IMR-90 (cell line): ENCODE results near the gene TCAP. TPM values are rescaled to one million over a fixed set of nuclear protein-coding genes. Genes with fewer than 3 reads are reported as not detected.

Experiments used
- ATAC-seq: fragments of 200-7000 bp; cut with Tn5 transposase; 2 replicates; pipeline ENCODE4 v1.9.1; 2020; ENCODE audit warnings: low read depth, mild to moderate bottlenecking, moderate library complexity
- BruUV-seq: library from RNA; stranded (reverse); fragments of 400-500 nt; replicated peaks from 2 replicates; lab custom pipeline; 2021; lab: Mats Ljungman, UMichigan
- CTCF ChIA-PET: fragments of 300-600 bp; formaldehyde crosslinking; extraction: SDS; loops from one replicate; lab custom pipeline; 2021; ENCODE audit warnings: antibody characterized with exemption; lab: Yijun Ruan, JAX
- POLR2A ChIA-PET: fragments of 300-600 bp; sonication (Branson Sonifier 250); formaldehyde crosslinking; loops from one replicate; lab custom pipeline; 2022; ENCODE audit warnings: antibody characterized with exemption; ENCODE audit not compliant: unreplicated experiment; lab: Charles Lee
- DNase-seq: peaks from one replicate; pipeline ENCODE4 v3.0.0; 2013
- H2AFZ ChIP-seq: replicated peaks from 2 replicates; pipeline ENCODE3; 2013; ENCODE audit warnings: low read length, mild to moderate bottlenecking; ENCODE audit not compliant: poor library complexity
- H2AK5ac ChIP-seq: 2 replicates; pipeline ENCODE4 v1.6.1; 2013; ENCODE audit warnings: low read depth, low read length, inconsistent platforms
- H2AK9ac ChIP-seq: replicated peaks from 2 replicates; pipeline ENCODE3; 2013; ENCODE audit warnings: mild to moderate bottlenecking, low read depth, low read length, moderate library complexity; ENCODE audit not compliant: poor library complexity
- H2BK120ac ChIP-seq: 2 replicates; pipeline ENCODE4 v1.6.1; 2013; ENCODE audit warnings: low read depth, low read length, inconsistent platforms
- H2BK15ac ChIP-seq: 3 replicates; pipeline ENCODE4 v1.6.1; 2013; ENCODE audit warnings: low read depth, low read length, inconsistent platforms
- H2BK20ac ChIP-seq: 2 replicates; pipeline ENCODE4 v1.6.1; 2013; ENCODE audit warnings: low read depth, mild to moderate bottlenecking, inconsistent platforms, low read length, moderate library complexity
- H2BK5ac ChIP-seq: 2 replicates; pipeline ENCODE4 v1.6.1; 2013; ENCODE audit warnings: mild to moderate bottlenecking, low read depth, low read length, inconsistent platforms; ENCODE audit not compliant: poor library complexity, severe bottlenecking
- H3K14ac ChIP-seq: replicated peaks from 2 replicates; pipeline ENCODE4 v1.6.1; 2013; ENCODE audit warnings: low read depth, low read length, inconsistent platforms
- H3K18ac ChIP-seq: 2 replicates; pipeline ENCODE4 v1.6.1; 2013; ENCODE audit warnings: low read depth, low read length, control low read depth
- H3K23ac ChIP-seq: 2 replicates; pipeline ENCODE4 v1.6.1; 2013; ENCODE audit warnings: low read depth, low read length, inconsistent platforms
- H3K27ac ChIP-seq: 2 replicates; pipeline ENCODE4 v1.5.1; 2013; ENCODE audit warnings: mild to moderate bottlenecking, control low read depth, low read length; ENCODE audit not compliant: insufficient read depth
- H3K27me3 ChIP-seq: 2 replicates; pipeline ENCODE4 v1.6.1; 2013; ENCODE audit warnings: low read length; ENCODE audit not compliant: control insufficient read depth, insufficient read depth
- H3K36me3 ChIP-seq: 2 replicates; pipeline ENCODE4 v1.6.1; 2013; ENCODE audit warnings: low read length, mixed read lengths; ENCODE audit not compliant: control insufficient read depth, insufficient read depth
- H3K4ac ChIP-seq: 2 replicates; pipeline ENCODE4 v1.6.1; 2013; ENCODE audit warnings: low read depth, low read length, inconsistent platforms
- H3K4me1 ChIP-seq: 2 replicates; pipeline ENCODE4 v1.6.1; 2013; ENCODE audit warnings: low read length, mixed read lengths; ENCODE audit not compliant: control insufficient read depth, insufficient read depth
- H3K4me2 ChIP-seq: 2 replicates; pipeline ENCODE4 v1.6.1; 2013; ENCODE audit warnings: low read depth, mild to moderate bottlenecking, control low read depth, low read length, moderate library complexity
- H3K4me3 ChIP-seq: 2 replicates; pipeline ENCODE4 v1.5.1; 2013; ENCODE audit warnings: low read depth, mild to moderate bottlenecking, control low read depth, low read length, moderate library complexity; ENCODE audit not compliant: insufficient read depth
- H3K56ac ChIP-seq: 2 replicates; pipeline ENCODE4 v1.6.1; 2013; ENCODE audit warnings: low read length, inconsistent platforms; ENCODE audit not compliant: insufficient read depth; ENCODE audit errors: extremely low read depth
- H3K79me1 ChIP-seq, 2 experiments: 2 replicates each; pipeline ENCODE4 v1.6.1; 2013; ENCODE audit warnings: low read length in 2 of 2, inconsistent platforms in 1 of 2, low read depth in 1 of 2
- H3K9ac ChIP-seq: 2 replicates; pipeline ENCODE4 v1.6.1; 2013; ENCODE audit warnings: low read depth, low read length, control low read depth
- H3K9me1 ChIP-seq: 2 replicates; pipeline ENCODE4 v1.6.1; 2013; ENCODE audit warnings: low read length, inconsistent platforms; ENCODE audit not compliant: insufficient read depth
- H3K9me3 ChIP-seq: 2 replicates; pipeline ENCODE4 v1.6.1; 2013; ENCODE audit warnings: low read length; ENCODE audit not compliant: control insufficient read depth, insufficient read depth
- H4K20me1 ChIP-seq: 2 replicates; pipeline ENCODE4 v1.6.1; 2013; ENCODE audit warnings: low read length, inconsistent platforms; ENCODE audit not compliant: insufficient read depth
- H4K5ac ChIP-seq: 2 replicates; pipeline ENCODE4 v1.6.1; 2013; ENCODE audit warnings: mild to moderate bottlenecking, low read depth, low read length, control low read depth
- H4K8ac ChIP-seq, 2 experiments: 2 replicates each; pipeline ENCODE4 v1.6.1; 2013; ENCODE audit warnings: low read depth in 2 of 2, low read length in 2 of 2, control low read depth in 1 of 2, inconsistent platforms in 1 of 2
- H4K91ac ChIP-seq: 2 replicates; pipeline ENCODE4 v1.6.1; 2013; ENCODE audit warnings: low read depth, low read length, inconsistent platforms; ENCODE audit not compliant: insufficient read depth
- CEBPB ChIP-seq: IDR thresholded peaks from 2 replicates; pipeline ENCODE4 v1.6.1; 2012; ENCODE audit warnings: low read depth, low read length, improper control_type of control experiment
- CHD1 ChIP-seq: IDR thresholded peaks from 2 replicates; pipeline ENCODE4 v1.6.1; 2012; ENCODE audit warnings: low read depth, low read length, improper control_type of control experiment
- MAFK ChIP-seq: IDR thresholded peaks from 2 replicates; pipeline ENCODE4 v1.6.1; 2012; ENCODE audit warnings: low read depth, low read length, improper control_type of control experiment
- POLR2A ChIP-seq: IDR thresholded peaks from 2 replicates; pipeline ENCODE4 v1.6.1; 2012; ENCODE audit warnings: mild to moderate bottlenecking, low read depth, low read length
- RAD21 ChIP-seq: IDR thresholded peaks from 2 replicates; pipeline ENCODE4 v1.6.1; 2012; ENCODE audit warnings: low read length, improper control_type of control experiment
- RFX5 ChIP-seq: IDR thresholded peaks from 2 replicates; pipeline ENCODE4 v1.8.0; 2012; ENCODE audit warnings: low read depth, mild to moderate bottlenecking, low read length, moderate library complexity
- USF2 ChIP-seq: fragments of 150-350 bp; IDR thresholded peaks from 2 replicates; pipeline ENCODE4 v1.6.1; 2017; ENCODE audit warnings: mild to moderate bottlenecking, antibody characterized with exemption, low read length, low read depth
- WGBS, 2 experiments: methylation state at CpG; one replicate each; pipeline versions ENCODE4 v1.1.5 to v1.1.7; 2013; ENCODE audit warnings: missing lambda C conversion rate in 2 of 2; ENCODE audit not compliant: insufficient read length in 1 of 2; ENCODE audit errors: extremely low coverage in 2 of 2; 5-methylcytosine and 5-hydroxymethylcytosine counted together
- dilution Hi-C: fragments of 300-500 bp; cut with HindIII; formaldehyde crosslinking; loops from one replicate; pipeline ENCODE4 v1.14.3; 2018; ENCODE audit warnings: low sequenced_read_pairs; ENCODE audit not compliant: unreplicated experiment
- in situ Hi-C: fragments of 300-500 bp; cut with MboI; formaldehyde crosslinking; loops from 3 replicates; pipeline ENCODE4 v1.14.3; 2019; ENCODE audit warnings: low sequenced_read_pairs, inconsistent platforms, mixed read lengths
- intact Hi-C: fragments of 100-400 bp; cut with micrococcal nuclease; formaldehyde crosslinking; loops from 2 replicates; pipeline ENCODE4 v1.10.0; 2022
- polyA plus RNA-seq, 3 experiments: library from polyadenylated mRNA; depleted of rRNA; stranded (reverse); fragments of >200 nt; gene quantifications; 2 replicates each; pipeline ENCODE4 v1.2.3, GENCODE V29; 2012; ENCODE audit warnings: low replicate concordance in 1 of 3
- total RNA-seq: library from RNA; depleted of rRNA; stranded (reverse); fragments of >200 nt; gene quantifications from 2 replicates; pipeline ENCODE4 v1.2.3, GENCODE V29; 2012
- TF ChIP-seq, protein P1 (sequence below): conservative IDR thresholded peaks from 2 replicates; pipeline ENCODE4 v1.5.1; 2012; ENCODE audit warnings: mild to moderate bottlenecking, low read depth, low read length, improper control_type of control experiment

TCAP gene
- total and polyA plus RNA-seq, 2 of the 4 experiments (the other 2 are of a cell fraction) = under 0.01 to 0.21 TPM

DNA sequence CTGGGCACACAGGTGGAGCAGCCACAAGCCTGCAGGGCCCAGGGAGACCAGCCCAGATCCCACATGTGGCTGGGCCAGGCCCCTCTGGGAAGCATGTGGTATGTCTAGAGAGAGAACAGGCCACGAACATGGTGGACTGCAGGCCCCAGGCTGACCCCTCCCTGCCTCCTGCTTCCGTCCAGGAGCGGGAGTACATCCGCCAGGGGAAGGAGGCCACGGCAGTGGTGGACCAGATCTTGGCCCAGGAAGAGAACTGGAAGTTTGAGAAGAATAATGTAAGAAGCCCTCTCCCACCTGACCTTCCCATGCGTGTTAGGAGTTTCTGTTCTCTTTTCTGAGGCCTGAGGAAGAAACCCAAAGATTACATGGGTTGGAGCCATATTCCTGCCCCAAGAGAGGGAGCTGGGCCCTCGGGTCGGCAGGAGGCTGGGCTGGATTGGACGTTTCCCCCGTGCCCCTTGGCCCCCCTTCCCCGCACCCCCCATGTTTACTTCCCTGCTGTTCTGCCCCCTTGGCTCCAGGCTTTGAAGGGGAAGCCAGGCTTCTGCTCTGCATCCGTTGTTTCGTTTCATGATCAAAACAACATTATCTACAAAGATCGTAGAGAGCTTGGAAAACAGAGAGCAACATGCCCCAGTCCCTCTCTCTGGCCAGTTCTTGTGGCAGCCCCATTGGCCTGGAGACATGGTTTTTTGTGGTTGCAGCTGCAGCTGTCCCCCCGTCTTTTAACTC lies 5.7 kb upstream of the TCAP start:
- POLR2A ChIA-PET = no interaction called here
- H4K91ac ChIP-seq = no peak overlapping the region
- peaks cover 4 to 6% of the 10 kb centered on the region in 2 experiments; a peak in 2 of 4 replicates for H3K79me1 ChIP-seq
- H2AK9ac ChIP-seq = no peak overlapping the region
- H2AFZ ChIP-seq = no peak overlapping the region
- no peaks in the 10 kb centered on the region for H3K27me3 ChIP-seq
- dilution Hi-C loops = no loop called here
- TF ChIP-seq RAD21 (no peak), USF2 (no peak), POLR2A (no peak), RFX5 (no peak), CEBPB (no peak), MAFK (no peak), CHD1 (no peak)
- TF ChIP-seq, protein P1, sequence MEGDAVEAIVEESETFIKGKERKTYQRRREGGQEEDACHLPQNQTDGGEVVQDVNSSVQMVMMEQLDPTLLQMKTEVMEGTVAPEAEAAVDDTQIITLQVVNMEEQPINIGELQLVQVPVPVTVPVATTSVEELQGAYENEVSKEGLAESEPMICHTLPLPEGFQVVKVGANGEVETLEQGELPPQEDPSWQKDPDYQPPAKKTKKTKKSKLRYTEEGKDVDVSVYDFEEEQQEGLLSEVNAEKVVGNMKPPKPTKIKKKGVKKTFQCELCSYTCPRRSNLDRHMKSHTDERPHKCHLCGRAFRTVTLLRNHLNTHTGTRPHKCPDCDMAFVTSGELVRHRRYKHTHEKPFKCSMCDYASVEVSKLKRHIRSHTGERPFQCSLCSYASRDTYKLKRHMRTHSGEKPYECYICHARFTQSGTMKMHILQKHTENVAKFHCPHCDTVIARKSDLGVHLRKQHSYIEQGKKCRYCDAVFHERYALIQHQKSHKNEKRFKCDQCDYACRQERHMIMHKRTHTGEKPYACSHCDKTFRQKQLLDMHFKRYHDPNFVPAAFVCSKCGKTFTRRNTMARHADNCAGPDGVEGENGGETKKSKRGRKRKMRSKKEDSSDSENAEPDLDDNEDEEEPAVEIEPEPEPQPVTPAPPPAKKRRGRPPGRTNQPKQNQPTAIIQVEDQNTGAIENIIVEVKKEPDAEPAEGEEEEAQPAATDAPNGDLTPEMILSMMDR = no peak
- no peak overlapping the region for H4K5ac ChIP-seq
- no peak overlapping the region for H3K9ac ChIP-seq
- peaks cover 40% of the 10 kb centered on the region for H3K36me3 ChIP-seq
- no peak overlapping the region for H3K4me2 ChIP-seq
- H4K8ac ChIP-seq = no peak overlapping the region
- CTCF ChIA-PET = no interaction called here
- DNase-seq (no peak), ATAC-seq (no peak)
- in situ Hi-C loops = no loop called here
- no peak overlapping the region for H3K23ac ChIP-seq
- no peak overlapping the region for H3K4me3 ChIP-seq
- no peaks in the 10 kb centered on the region for H3K9me1 ChIP-seq
- H2BK15ac ChIP-seq = no peak overlapping the region
- no TSS peak for BruUV-seq
- no peak overlapping the region for H2BK5ac ChIP-seq
- WGBS, 2 experiments = 50% methylated on average over 3 of the region's 15 CpGs; no CpG with 5 or more reads in 1 of the 2 experiments
- H2BK20ac ChIP-seq = no peak overlapping the region
- H2AK5ac ChIP-seq = no peak overlapping the region
- no peak overlapping the region for H3K18ac ChIP-seq
- no peak overlapping the region for H3K4ac ChIP-seq
- H2BK120ac ChIP-seq = no peak overlapping the region
- no peak overlapping the region for H3K27ac ChIP-seq
- peaks cover 5% of the 10 kb centered on the region for H4K20me1 ChIP-seq
- intact Hi-C loops = no loop called here
- H3K14ac ChIP-seq = no peak overlapping the region
- H3K9me3 ChIP-seq = no peaks in the 10 kb centered on the region
- H3K4me1 ChIP-seq = peaks cover 4% of the 10 kb centered on the region; the same call in 1 of the 2 replicates
- H3K56ac ChIP-seq = no peak overlapping the region
